HG02943 (cell line): Measurements from ENCODE around the gene LCN6.
A peak's percentile ranks its signal among the peaks of the same experiment; 100 is the strongest.
"Not testable (repeated sequence)": the region's sequence is repeated elsewhere in the genome, so short reads cannot be mapped to it uniquely, and the experiment has no call there.

Experiments
- ATAC-seq: cut with Tn5 transposase; IDR thresholded peaks from one replicate; pipeline ENCODE4 v1.9.1; 2021; ENCODE audit warnings: mild to moderate bottlenecking, low read depth, moderate library complexity; ENCODE audit not compliant: unreplicated experiment

LCN6 gene

DNA sequence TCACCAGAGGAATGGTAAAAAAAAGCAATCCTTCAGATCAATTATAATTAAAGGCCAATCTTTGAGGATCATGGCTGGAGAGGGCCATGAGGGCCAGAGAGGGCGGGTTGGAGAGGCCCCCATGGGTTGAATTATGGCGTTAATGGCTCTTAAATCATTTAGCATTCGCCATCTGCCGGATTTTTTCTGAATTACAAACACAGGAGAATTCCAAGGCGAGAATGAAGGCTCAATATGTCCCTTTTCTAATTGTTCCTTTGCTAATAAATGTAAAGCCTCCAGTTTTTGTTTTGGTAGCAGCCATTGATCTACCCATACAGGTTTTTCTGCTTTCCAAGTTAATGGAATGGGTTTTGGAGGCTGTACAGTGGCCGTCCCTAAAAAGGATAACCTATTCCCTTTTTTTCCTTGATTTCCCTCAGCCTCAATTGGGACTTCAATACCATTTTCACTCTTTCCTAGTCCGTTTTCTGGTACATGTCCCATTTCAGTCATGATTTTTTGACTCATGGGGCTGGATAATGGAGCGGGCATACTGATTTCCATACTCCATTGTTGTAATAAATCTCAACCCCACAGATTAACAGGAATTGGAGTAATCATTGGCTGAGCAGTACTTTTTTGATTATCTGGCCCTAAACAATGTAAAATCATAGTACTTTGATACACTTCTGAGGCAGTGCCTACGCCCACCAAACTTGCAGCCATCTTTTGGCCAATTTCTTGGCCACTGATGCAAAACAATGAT is 36.1 kb upstream of the LCN6 start:
- no peak for ATAC-seq

- ATAC-seq = no peak
Measured at GRCh38 chr9:136782452-136782851, 34.1 kb upstream of the LCN6 start.

DNA sequence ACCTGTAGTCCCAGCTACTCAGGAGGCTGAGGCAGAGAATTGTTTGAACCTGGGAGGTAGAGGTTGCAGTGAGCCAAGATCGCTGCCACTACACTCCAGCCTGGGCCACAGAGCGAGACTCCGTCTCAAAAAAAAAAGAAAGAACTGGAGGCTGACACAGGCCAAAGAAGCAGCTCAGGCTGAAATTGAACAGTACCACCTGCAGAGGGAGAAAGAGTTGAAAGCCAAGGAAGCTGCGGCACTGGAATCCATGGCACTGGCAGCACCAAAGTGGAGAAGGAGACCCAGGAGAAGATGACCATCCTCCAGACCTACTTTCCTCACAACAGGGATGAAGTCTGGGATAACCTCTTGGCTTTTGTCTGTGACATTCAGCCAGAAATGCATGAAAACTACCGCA is 31.5 kb upstream of the LCN6 start:
- no peak for ATAC-seq

GRCh38 chr9:136777359-136777758 is 29.0 kb upstream of the LCN6 start:
- ATAC-seq = no peak

GRCh38 chr9:136776947-136777346 is 28.6 kb upstream of the LCN6 start:
- ATAC-seq = no peak

DNA sequence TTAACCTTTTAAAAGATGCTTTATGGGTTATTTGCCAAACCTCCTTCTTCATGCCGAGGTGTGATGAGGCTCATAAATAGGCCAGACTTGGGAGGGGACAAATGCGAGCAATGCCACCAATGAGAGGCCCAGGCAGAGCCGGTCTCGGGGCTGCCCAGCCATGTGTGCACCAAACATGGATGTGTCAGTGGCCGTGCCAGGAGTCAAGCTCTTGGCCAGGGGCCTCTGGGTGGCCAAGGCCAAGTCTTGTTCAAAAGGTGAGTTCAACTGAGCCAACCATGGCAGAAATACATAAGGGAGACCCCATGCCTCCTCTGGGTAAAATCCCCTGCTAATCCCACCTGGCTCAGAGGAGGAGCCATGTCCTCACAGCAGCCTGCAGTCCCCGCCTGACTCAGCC is 26.9 kb upstream of the LCN6 start:
- ATAC-seq = no peak

DNA sequence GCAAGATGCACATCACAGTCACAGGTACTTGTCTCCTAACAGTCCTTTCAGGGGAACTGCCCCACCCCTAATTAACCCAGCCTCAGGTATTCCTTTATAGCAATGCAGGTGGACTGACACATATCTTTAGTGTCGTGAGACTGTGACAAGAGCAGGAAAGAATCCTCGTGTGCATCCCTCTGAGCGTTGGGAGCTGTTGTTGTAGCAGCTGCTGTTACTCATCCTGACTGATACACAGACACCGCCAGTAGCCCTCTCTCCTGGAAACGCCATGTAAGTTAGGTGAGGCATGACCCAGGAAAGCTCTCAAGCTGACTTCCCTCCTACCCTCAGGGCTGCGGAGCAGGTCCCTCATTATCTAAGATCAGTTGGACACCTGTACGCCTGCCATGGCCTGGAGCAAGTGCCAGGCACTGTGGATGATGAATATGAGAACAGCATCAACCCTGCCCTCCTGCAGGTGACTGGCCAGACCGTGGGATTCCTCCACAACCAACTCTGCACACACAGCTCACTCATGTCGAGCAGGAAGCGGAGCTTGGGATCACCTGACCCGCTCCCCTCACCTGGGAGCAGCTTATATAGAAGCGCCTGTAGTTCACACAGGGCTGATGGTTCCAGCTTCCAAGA is 26.2 kb upstream of the LCN6 start:
- ATAC-seq = no peak

- ATAC-seq = no peak
Measured at GRCh38 chr9:136773386-136774044, 25.2 kb upstream of the LCN6 start.

DNA sequence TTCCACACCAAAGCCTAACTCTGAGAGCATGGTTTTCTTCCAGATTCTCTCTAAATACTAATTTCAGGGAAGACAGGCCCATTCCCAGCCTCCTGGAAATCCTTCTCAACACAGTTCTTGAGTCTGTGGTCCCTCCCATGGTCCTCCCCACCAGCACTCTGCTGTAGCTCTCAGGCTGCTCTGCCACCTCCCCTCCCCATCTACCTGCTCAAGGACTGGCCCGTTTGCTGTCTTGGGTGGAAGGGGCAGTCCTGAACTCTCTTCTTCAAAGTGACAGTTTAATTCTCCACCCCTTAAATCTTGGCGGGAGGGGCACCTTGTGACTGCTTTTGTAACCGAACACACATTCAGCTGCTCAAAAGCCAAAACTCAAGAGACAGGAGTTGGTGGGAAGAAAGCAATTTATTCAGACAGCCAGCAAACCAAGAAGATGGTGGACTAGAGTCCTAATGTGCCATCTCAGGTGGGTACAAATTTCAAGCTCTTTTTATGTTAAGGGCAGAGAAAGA is 23.6 kb upstream of the LCN6 start:
- no peak for ATAC-seq

DNA sequence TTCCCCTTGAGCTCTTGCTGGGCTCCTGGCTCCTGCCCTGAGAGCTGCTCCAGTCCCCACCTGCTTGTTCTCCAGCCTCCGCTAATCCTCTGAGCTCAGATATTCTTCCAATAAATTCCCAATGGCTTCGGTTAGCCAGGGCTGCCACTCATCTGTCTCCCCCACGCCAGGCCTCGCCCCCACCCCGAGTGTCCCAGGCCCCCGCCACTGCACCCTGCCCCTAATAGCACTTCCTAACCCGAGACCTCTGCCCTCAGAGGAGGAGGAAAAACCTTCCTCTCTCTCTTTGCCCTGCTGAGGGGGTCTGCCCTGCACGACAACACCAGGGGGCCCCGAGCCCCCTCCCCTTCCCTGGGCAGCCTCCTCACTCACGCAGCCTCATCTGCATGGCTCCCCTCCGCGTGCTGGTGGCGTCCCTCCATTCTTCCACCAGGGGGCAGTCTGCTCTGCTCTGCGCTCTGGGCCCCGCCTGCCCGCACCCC is 21.4 kb upstream of the LCN6 start:
- no peak for ATAC-seq

DNA sequence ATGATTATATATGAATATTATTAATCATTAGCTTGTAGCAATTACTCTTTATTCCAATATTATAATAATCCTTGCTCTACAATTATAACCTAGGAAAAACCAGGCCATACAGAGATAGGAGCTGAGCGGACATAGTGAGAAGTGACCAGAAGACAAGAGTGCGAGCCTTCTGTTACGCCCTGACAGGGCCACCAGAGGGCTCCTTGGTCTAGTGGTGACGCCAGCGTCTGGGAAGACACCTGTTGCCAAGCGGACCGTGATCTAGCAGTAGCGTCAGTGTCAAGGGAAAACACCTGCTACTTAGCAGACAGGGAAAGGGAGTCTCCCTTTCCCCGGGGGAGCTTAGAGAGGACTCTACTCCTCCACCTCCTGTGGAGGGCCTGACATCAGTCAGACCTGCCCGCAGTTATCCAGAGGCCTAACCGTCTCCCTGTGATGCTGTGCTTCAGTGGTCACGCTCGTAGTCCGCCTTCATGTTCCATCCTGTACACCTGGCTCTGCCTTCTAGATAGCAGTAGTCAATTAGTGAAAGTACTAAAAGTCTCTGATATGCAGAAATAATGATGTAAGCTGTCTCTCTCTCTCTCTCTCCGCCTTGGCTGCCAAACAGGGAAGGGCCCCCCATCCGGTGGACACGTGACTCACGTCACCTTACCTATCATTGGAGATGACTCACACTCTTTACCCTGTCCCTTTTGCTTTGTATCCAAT is 18.2 kb upstream of the LCN6 start:
- ATAC-seq = not testable (repeated sequence)

DNA sequence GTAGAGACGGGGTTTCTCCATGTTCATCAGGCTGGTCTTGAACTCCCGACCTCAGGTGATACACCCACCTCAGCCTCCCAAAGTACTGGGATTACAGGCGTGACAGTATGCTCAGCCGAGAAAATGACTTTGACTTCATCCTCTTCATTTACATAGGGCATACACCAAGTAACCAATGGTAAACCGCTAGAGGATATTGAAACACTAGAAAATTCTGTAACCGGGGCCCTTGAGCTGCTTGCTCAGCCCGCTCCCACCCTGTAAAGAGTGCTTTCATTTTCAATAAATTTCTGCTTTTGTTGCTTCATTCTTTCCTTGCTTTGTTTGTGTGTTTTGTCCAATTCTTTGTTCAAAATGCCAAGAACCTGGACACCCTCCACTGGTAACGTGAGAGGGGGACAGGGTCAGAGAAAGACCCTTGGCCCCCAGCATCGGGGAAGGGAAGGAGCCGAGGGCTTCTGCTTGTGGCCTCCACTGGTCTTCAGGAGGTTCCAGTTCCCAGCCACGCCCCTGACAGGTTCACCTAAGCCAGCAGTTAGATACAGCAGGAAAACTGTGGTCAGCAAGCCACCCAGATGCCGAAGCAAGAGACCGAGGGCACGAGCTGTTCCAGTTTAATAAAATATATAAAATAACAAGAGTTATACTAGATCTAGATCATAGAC is 17.6 kb upstream of the LCN6 start:
- peak; percentile 40 for ATAC-seq

DNA sequence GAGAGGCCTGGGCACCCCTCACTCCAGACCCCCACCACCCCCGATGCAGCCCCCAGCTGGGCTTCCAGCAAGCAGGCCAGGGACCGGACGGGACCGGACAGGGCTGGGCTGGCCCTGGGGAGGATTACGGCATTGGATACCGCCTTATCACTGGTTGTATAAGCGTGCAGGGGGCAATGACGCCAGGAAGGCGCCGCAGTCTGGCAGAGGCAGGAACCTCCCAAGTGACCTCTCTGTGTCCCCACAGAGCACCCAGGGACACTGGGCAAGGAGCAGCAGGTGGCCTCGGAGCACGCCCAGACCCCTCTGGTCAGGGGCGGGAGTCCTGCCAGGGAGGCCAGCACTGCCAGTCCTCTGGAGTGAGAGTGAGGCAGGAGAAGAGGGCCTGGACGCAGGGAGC is 16.7 kb upstream of the LCN6 start:
- ATAC-seq = no peak

DNA sequence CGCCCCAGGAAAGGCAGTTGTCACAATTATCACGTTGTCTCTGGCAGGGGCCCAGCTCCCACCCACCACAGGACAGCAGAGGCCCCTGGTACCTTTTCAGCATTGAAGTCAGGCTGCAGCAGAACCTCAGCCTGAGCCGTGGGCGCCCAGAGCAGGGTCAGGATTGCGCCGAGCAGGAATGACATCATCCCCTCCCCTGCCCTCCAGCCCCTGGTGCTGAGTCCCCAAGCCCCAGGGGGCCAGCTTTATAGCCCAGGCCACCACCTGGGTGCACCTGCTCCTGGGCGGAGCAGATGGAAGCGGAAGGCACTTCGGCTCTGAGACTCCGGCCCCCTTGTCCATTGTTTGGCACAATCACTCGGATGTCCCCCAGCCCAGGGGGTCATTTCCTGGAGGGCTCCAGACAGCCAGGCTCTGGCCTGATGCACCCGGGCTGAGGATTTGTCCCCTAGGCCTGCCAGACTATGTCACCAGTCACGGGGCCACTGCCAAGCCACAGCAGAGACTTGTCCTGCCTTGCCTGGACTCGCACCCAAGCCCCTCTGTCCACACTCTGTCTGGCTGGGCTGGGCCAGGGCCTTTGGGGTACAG is 16.1 kb upstream of the LCN6 start, which contains the start of gene LCN15:
Gene LCN15 (minus strand): TSS at position 218 of the 591 bp plus-strand sequence. CDS start 30 bp downstream, at position 188.
- no peak for ATAC-seq

GRCh38 chr9:136763649-136764035 is 15.3 kb upstream of the LCN6 start:
- no peak for ATAC-seq

DNA sequence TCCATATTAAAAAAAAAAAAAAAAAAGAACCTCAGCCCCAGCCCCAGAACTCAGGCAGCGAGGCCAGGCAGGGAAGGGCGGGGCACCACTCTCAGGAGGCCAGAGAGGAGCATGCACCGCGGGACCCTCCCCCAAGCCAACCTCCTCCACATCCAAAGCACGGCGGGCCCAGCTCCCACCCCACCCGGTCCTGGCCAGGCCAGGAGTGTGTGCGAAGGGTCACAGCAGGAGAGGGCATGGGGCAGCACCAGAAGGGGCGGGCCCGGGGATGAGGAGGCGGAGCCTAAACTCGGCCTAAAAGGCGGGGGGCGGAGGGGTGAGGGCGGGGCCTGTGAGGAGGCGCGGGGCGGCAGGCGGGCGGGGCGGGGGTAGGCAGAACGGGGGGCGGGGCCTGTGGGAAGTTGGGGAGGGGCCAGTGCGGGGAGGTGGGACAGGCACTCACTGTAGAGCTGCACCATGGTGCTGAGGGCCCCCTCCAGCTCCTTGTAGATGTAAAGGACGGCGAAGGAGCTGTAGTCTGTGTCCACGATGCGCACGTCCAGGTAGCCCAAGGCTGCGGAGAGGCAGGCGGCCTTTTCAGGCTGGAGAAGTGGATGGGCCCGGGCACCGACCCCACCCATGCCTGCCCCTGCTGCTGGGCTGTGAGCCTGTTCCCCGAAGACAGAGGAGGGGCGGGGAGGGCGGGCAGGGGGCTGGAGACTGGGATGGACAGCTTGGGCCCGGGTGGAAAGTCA is 14.8 kb upstream of the LCN6 start:
- no peak for ATAC-seq

DNA sequence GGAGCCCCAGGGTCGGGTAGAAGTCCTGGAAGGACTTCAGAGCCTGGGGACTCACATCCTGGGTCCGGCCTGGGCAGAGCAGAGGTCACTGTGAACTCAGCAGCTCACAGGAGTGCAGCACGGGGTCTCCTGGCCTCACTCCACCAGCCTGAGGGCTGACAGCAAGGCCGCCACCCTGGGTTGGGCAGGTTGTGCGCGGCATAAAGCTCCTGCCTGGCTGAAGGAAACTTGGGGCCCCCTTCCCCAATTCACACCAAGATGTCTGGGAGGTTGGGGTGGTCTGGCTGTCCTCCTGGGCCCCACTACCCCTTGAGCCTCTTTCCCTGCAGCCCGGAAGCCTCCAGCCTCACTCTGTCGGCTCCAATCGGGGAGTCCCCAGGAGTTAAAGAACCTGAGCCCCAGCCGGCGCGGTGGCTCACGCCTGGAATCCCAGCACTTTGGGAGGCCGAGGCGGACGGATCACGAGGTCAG is 13.9 kb upstream of the LCN6 start:
- ATAC-seq = no peak

DNA sequence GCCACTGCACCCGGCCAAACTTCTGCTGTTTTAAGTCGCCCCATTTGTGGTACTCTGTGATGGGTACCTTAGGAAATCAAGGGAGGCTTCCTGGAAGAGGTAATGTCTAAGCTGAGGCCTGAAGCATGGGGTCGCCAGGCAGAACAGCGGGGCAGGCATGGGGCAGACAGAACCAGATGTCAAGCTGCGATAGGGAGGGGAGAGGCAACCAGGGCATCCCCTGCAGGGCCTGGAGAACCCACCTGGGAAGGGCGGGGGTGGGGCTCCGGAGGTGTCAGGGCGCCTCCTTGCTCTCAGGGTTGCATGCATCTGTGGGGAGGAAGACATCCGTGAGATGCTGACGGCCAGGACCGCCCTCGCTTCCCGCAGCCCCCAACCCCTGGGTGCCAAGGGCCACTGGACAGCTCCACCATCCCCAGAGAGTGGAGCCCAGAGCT is 13.2 kb upstream of the LCN6 start:
- no peak for ATAC-seq
